Measurements from ENCODE around the gene EIF4E3. TPM values are rescaled to one million over a fixed set of nuclear protein-coding genes. Genes with fewer than 3 reads are reported as not detected.

EIF4E3 gene
- polyA plus RNA-seq, 1 donor from 2014 or later: 11.4 TPM

DNA sequence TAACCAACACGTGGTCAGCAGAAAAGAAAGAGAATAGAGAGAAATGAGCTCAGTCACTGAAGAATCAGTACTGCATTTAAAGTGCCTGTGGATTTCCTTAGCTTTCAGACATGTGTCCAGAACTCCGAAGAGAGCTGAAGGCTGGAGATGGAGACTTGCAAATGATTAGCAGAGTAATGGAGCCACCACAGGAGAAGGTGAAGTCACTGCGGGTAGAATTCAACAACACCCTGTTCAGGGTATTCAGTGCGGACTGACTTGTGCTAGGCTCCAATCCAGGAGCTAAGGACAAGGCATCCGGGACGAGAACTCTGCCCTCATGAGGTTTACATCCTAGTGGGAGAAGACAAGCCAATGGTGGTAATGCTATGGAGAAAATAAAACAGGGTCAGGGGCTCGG lies 4.2 kb downstream of the EIF4E3 start:
- H4K20me1 ChIP-seq (ENCODE audit: insufficient read depth): no peaks in the 10 kb centered on the region
- H3K9ac ChIP-seq (ENCODE audit: low read length): no peak overlapping the region
- no peak overlapping the region for H3K4me3 ChIP-seq (ENCODE audit: low read length)
- H3K9me3 ChIP-seq (ENCODE audit: low read length): no peaks in the 10 kb centered on the region
- H3K27ac ChIP-seq (ENCODE audit: low read length): no peak overlapping the region
- H3K36me3 ChIP-seq (ENCODE audit: insufficient read depth, low read length): no peaks in the 10 kb centered on the region
- H3K27me3 ChIP-seq (ENCODE audit: insufficient read depth, low read depth, low read length): peaks cover 4% of the 10 kb centered on the region
- no peak overlapping the region for H3K4me2 ChIP-seq (ENCODE audit: low read length)
- H2AFZ ChIP-seq (ENCODE audit: low read depth, low read length): no peak overlapping the region
- H3K9me2 ChIP-seq (ENCODE audit: insufficient read depth, low read length): no peaks in the 10 kb centered on the region
- TF ChIP-seq TAF1 (IDR thresholded peaks at IDR 0.05; ENCODE audit: low read depth) (no peak), MXI1 (conservative IDR thresholded peaks at IDR 0.05; ENCODE audit: poor library complexity, severe bottlenecking) (no peak), POLR2AphosphoS5 (IDR thresholded peaks at IDR 0.05) (no peak), SMC3 (conservative IDR thresholded peaks at IDR 0.05; ENCODE audit: poor library complexity) (no peak), RAD21 (conservative IDR thresholded peaks at IDR 0.05) (no peak), EZH2 (IDR thresholded peaks at IDR 0.05; ENCODE audit: borderline replicate concordance, insufficient read depth, low read length, poor library complexity, severe bottlenecking) (no peak), CTCF (IDR thresholded peaks at IDR 0.05; ENCODE audit: poor library complexity, severe bottlenecking) (no peak), EP300 (conservative IDR thresholded peaks at IDR 0.05; ENCODE audit: poor library complexity, severe bottlenecking) (no peak)
- TF ChIP-seq, protein P1, sequence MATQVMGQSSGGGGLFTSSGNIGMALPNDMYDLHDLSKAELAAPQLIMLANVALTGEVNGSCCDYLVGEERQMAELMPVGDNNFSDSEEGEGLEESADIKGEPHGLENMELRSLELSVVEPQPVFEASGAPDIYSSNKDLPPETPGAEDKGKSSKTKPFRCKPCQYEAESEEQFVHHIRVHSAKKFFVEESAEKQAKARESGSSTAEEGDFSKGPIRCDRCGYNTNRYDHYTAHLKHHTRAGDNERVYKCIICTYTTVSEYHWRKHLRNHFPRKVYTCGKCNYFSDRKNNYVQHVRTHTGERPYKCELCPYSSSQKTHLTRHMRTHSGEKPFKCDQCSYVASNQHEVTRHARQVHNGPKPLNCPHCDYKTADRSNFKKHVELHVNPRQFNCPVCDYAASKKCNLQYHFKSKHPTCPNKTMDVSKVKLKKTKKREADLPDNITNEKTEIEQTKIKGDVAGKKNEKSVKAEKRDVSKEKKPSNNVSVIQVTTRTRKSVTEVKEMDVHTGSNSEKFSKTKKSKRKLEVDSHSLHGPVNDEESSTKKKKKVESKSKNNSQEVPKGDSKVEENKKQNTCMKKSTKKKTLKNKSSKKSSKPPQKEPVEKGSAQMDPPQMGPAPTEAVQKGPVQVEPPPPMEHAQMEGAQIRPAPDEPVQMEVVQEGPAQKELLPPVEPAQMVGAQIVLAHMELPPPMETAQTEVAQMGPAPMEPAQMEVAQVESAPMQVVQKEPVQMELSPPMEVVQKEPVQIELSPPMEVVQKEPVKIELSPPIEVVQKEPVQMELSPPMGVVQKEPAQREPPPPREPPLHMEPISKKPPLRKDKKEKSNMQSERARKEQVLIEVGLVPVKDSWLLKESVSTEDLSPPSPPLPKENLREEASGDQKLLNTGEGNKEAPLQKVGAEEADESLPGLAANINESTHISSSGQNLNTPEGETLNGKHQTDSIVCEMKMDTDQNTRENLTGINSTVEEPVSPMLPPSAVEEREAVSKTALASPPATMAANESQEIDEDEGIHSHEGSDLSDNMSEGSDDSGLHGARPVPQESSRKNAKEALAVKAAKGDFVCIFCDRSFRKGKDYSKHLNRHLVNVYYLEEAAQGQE (IDR thresholded peaks at IDR 0.05; ENCODE audit: borderline replicate concordance): no peak
- peaks cover 10% of the 10 kb centered on the region for H3K79me2 ChIP-seq (replicated peaks; ENCODE audit: insufficient read depth, low read length)
- H3F3A ChIP-seq (ENCODE audit: insufficient read depth, low read length, poor library complexity, severe bottlenecking): no peaks in the 10 kb centered on the region

DNA sequence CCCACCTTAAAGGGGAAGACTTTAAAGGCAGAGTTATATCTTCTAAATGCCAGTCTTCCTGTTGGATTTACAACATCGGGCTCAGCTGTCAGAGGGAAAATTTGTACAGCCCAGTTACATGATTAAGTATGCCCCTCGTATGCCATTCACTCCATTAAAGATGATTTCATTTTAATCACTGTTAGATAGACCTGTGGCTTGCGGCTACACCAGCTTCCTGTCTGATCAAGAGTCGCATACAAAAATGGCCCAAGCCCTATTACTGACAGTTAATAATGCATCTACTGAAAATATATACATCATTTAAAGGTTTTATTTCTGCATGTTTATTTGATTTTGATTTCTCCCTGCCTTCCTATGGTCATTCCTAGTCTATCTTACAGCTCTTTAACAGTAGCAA lies 7.1 kb downstream of the EIF4E3 start:
- H3K9me2 ChIP-seq (ENCODE audit: insufficient read depth, low read length): no peaks in the 10 kb centered on the region
- H3K27ac ChIP-seq (ENCODE audit: low read length): no peak overlapping the region
- no peaks in the 10 kb centered on the region for H3F3A ChIP-seq (ENCODE audit: insufficient read depth, low read length, poor library complexity, severe bottlenecking)
- no peaks in the 10 kb centered on the region for H3K36me3 ChIP-seq (ENCODE audit: insufficient read depth, low read length)
- H3K9me3 ChIP-seq (ENCODE audit: low read length): no peaks in the 10 kb centered on the region
- no peak overlapping the region for H2AFZ ChIP-seq (ENCODE audit: low read depth, low read length)
- H3K9ac ChIP-seq (ENCODE audit: low read length): no peak overlapping the region
- no peak overlapping the region for H3K4me2 ChIP-seq (ENCODE audit: low read length)
- H3K4me3 ChIP-seq (ENCODE audit: low read length): no peak overlapping the region
- peaks cover 3% of the 10 kb centered on the region for H3K79me2 ChIP-seq (replicated peaks; ENCODE audit: insufficient read depth, low read length)
- H3K27me3 ChIP-seq (ENCODE audit: insufficient read depth, low read depth, low read length): no peaks in the 10 kb centered on the region
- TF ChIP-seq SMC3 (conservative IDR thresholded peaks at IDR 0.05; ENCODE audit: poor library complexity): no peak
- no peak for TF ChIP-seq EP300 (conservative IDR thresholded peaks at IDR 0.05; ENCODE audit: poor library complexity, severe bottlenecking)
- no peak for TF ChIP-seq POLR2AphosphoS5 (IDR thresholded peaks at IDR 0.05)
- TF ChIP-seq MXI1 (conservative IDR thresholded peaks at IDR 0.05; ENCODE audit: poor library complexity, severe bottlenecking): no peak
- no peak for TF ChIP-seq TAF1 (IDR thresholded peaks at IDR 0.05; ENCODE audit: low read depth)
- no peak for TF ChIP-seq RAD21 (conservative IDR thresholded peaks at IDR 0.05)
- TF ChIP-seq CTCF (IDR thresholded peaks at IDR 0.05; ENCODE audit: poor library complexity, severe bottlenecking): no peak
- TF ChIP-seq, protein P1 (IDR thresholded peaks at IDR 0.05; ENCODE audit: borderline replicate concordance): no peak
- no peak for TF ChIP-seq EZH2 (IDR thresholded peaks at IDR 0.05; ENCODE audit: borderline replicate concordance, insufficient read depth, low read length, poor library complexity, severe bottlenecking)
- no peaks in the 10 kb centered on the region for H4K20me1 ChIP-seq (ENCODE audit: insufficient read depth)

Data from neural cell (in vitro differentiated cells).